Vagina (tissue), 2 donors: ENCODE results near the gene ELAVL4.

Source experiments
- CTCF ChIP-seq, 3 experiments: fragments of 450-650 bp in 2 of 3; fragments of 200-600 bp in 1 of 3; sonication (generic) in 1 of 3; IDR thresholded peaks; one replicate each; pipeline ENCODE4 v1.5.1; 2017 to 2019; ENCODE audit warnings: antibody characterized with exemption in 3 of 3, mild to moderate bottlenecking in 2 of 3, moderate library complexity in 2 of 3
- POLR2A ChIP-seq, 2 donors: fragments of 450-650 bp; IDR thresholded peaks; one replicate each; pipeline ENCODE4 v1.6.1; 2017; ENCODE audit warnings: antibody characterized with exemption in 2 of 2, mild to moderate bottlenecking in 2 of 2, moderate library complexity in 2 of 2
- POLR2AphosphoS5 ChIP-seq, 2 donors: sonication (generic); formaldehyde crosslinking; IDR thresholded peaks; one replicate each; pipeline ENCODE4 v1.9.0; 2017; ENCODE audit warnings: antibody characterized with exemption in 2 of 2, mild to moderate bottlenecking in 2 of 2, low read depth in 1 of 2; ENCODE audit not compliant: insufficient read depth in 1 of 2

GRCh38 chr1:50181027-50181663 is 72.4 kb downstream of the ELAVL4 start:
- TF ChIP-seq CTCF (IDR thresholded peaks at IDR 0.05), result no peak
- no peak for TF ChIP-seq POLR2AphosphoS5 (IDR thresholded peaks at IDR 0.05; ENCODE audit: insufficient read depth in 1 of 2, low read depth in 1 of 2)
- TF ChIP-seq POLR2A (IDR thresholded peaks at IDR 0.05), result no peak
